Measurements from ENCODE around the gene AKAP5. TPM values are rescaled to one million over a fixed set of nuclear protein-coding genes. Genes with fewer than 3 reads are reported as not detected.

Gene AKAP5
- total RNA-seq, 1 experiment from 2014 or later: 0.14 TPM

DNA sequence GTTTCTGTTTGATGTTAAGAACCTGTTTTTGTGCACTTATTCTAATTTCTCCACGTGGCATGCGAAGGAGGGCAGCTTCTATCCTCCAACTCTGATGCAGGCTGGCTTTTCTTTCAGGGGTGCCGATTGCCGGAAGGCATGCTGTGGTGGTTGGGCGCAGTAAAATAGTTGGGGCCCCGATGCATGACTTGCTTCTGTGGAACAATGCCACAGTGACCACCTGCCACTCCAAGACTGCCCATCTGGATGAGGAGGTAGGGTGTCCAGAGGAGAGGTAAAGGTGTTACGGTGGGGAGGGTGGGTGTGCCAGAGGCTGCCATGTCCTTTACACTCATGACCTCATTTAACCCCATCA lies 47.6 kb upstream of the AKAP5 start:
- ChIA-PET CTCF (interaction anchor here (0.6 to 3.0 kb wide), 2 partner anchors 12 to 201 kb away, joined by 3 to 21 read pairs; no protein-coding TSS in a partner anchor), POLR2A (no interaction called here)
- no peaks in the 10 kb centered on the region for H3K27me3 Mint-ChIP-seq (ENCODE audit: insufficient read depth, unreplicated experiment)
- DNase-seq (ENCODE audit: unreplicated experiment): no peak
- peaks cover 98% of the 10 kb centered on the region for H3K36me3 Mint-ChIP-seq (ENCODE audit: insufficient read depth, unreplicated experiment)
- no peaks in the 10 kb centered on the region for H3K9me3 Mint-ChIP-seq (ENCODE audit: unreplicated experiment)
- TF ChIP-seq, protein P1, sequence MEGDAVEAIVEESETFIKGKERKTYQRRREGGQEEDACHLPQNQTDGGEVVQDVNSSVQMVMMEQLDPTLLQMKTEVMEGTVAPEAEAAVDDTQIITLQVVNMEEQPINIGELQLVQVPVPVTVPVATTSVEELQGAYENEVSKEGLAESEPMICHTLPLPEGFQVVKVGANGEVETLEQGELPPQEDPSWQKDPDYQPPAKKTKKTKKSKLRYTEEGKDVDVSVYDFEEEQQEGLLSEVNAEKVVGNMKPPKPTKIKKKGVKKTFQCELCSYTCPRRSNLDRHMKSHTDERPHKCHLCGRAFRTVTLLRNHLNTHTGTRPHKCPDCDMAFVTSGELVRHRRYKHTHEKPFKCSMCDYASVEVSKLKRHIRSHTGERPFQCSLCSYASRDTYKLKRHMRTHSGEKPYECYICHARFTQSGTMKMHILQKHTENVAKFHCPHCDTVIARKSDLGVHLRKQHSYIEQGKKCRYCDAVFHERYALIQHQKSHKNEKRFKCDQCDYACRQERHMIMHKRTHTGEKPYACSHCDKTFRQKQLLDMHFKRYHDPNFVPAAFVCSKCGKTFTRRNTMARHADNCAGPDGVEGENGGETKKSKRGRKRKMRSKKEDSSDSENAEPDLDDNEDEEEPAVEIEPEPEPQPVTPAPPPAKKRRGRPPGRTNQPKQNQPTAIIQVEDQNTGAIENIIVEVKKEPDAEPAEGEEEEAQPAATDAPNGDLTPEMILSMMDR (IDR thresholded peaks at IDR 0.05; ENCODE audit: unreplicated experiment): no peak
- BruUV-seq (replicated peaks): no TSS peak
- peaks cover 12% of the 10 kb centered on the region for H3K4me1 Mint-ChIP-seq (ENCODE audit: insufficient read depth, unreplicated experiment)
- no peak overlapping the region for H3K27ac Mint-ChIP-seq (ENCODE audit: low read depth, unreplicated experiment)
- H3K4me3 Mint-ChIP-seq (ENCODE audit: unreplicated experiment): no peak overlapping the region
- intact Hi-C loops (cut with micrococcal nuclease): no loop called here

DNA sequence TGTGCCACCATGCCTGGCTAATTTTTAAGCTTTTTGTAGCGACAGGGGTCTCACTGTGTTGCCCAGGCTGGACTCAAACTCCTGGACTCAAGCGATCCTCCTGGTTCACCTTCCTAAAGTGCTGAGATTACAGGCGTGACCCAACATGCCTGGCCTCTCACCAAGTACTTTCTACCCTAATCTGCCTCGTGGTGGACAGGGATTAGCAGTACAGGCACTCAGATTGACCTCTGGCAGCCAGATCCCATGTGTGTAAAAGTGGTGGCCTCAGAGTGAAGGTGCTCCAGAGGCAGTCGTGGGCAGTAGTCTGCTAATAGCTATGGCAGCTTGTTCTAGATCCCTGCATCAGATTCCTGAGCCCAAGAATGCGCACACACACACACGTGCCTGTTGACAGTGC lies 46.3 kb upstream of the AKAP5 start:
- H3K27me3 Mint-ChIP-seq (ENCODE audit: insufficient read depth, unreplicated experiment): no peaks in the 10 kb centered on the region
- H3K9me3 Mint-ChIP-seq (ENCODE audit: unreplicated experiment): no peaks in the 10 kb centered on the region
- intact Hi-C loops (cut with micrococcal nuclease): no loop called here
- H3K36me3 Mint-ChIP-seq (ENCODE audit: insufficient read depth, unreplicated experiment): peaks cover 98% of the 10 kb centered on the region
- TF ChIP-seq, protein P1 (IDR thresholded peaks at IDR 0.05; ENCODE audit: unreplicated experiment): no peak
- CTCF ChIA-PET: interaction anchor here (0.6 to 6.9 kb wide), 3 partner anchors 13 to 74 kb away, joined by 3 to 63 read pairs (median 4); no protein-coding TSS in a partner anchor
- DNase-seq (ENCODE audit: unreplicated experiment): no peak
- POLR2A ChIA-PET: no interaction called here
- no peak overlapping the region for H3K4me3 Mint-ChIP-seq (ENCODE audit: unreplicated experiment)
- peak overlapping the region; percentile 12 for H3K27ac Mint-ChIP-seq (ENCODE audit: low read depth, unreplicated experiment)
- H3K4me1 Mint-ChIP-seq (ENCODE audit: insufficient read depth, unreplicated experiment): peaks cover 12% of the 10 kb centered on the region
- BruUV-seq (replicated peaks): no TSS peak

DNA sequence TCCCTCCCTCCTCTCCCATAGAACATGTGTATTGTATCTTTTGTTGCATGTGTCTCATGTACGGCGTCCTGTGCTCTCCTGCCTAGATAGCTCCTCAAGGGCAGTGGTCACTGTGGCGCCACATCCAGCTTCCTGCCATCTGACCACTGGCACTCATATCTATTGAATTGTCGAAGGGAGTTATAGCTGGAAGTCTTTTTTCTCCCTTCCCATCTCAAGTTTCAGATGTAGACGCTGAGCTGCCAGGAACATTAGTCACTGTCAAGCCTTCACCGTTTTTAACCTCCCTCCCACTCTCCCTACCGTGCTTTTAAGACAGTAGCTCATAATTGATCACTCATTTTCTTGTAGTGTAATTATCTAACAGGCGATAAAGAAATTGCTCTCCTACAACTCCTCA lies 44.1 kb upstream of the AKAP5 start:
- DNase-seq (ENCODE audit: unreplicated experiment): peak; percentile 62
- Mint-ChIP-seq H3K27ac (ENCODE audit: low read depth, unreplicated experiment) (no peak overlapping the region), H3K27me3 (ENCODE audit: insufficient read depth, unreplicated experiment) (no peaks in the 10 kb centered on the region), H3K4me1 (ENCODE audit: insufficient read depth, unreplicated experiment) (peaks cover 12% of the 10 kb centered on the region), H3K4me3 (ENCODE audit: unreplicated experiment) (no peak overlapping the region), H3K9me3 (ENCODE audit: unreplicated experiment) (no peaks in the 10 kb centered on the region), H3K36me3 (ENCODE audit: insufficient read depth, unreplicated experiment) (peaks cover 98% of the 10 kb centered on the region)
- POLR2A ChIA-PET: interaction anchor here (1.5 kb wide), 1 partner anchor 33 kb away, joined by 5 read pairs; the partner anchor contains the start of gene MTHFD1
- TF ChIP-seq, protein P1 (IDR thresholded peaks at IDR 0.05; ENCODE audit: unreplicated experiment): no peak
- BruUV-seq (replicated peaks): no TSS peak
- CTCF ChIA-PET: interaction anchor here (0.9 to 6.9 kb wide), 3 partner anchors 11 to 41 kb away, joined by 3 to 63 read pairs (median 4); no protein-coding TSS in a partner anchor
- intact Hi-C loops (cut with micrococcal nuclease): loop anchor here (10.0 kb wide), 1 partner anchor 76 kb away; no protein-coding TSS in a partner anchor

DNA sequence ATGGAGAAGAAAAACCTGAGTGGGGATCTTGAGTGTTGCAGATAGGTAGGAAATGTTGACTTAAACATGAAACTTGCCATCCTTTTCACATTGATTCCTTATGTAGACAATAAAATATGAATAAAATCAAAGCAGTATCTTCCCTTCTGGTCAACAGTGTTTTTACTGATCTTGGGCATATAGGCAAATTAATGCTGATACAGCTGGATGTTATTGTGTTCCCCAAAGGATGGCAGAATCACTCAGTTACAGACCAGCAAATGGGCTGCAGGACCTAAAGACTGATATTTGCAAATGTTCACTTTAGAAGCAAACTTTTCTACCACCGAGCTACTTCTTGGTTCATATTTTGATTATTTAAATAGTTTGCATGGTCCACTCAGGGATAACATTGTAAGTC lies 43.3 kb upstream of the AKAP5 start:
- POLR2A ChIA-PET: interaction anchor here (0.7 to 1.5 kb wide), 2 partner anchors 34 to 51 kb away, joined by 3 to 5 read pairs; partner anchors contain the start of gene MTHFD1
- no peaks in the 10 kb centered on the region for H3K9me3 Mint-ChIP-seq (ENCODE audit: unreplicated experiment)
- H3K36me3 Mint-ChIP-seq (ENCODE audit: insufficient read depth, unreplicated experiment): peaks cover 98% of the 10 kb centered on the region
- TF ChIP-seq, protein P1 (IDR thresholded peaks at IDR 0.05; ENCODE audit: unreplicated experiment): no peak
- CTCF ChIA-PET: interaction anchor here (0.6 to 6.9 kb wide), 3 partner anchors 10 to 61 kb away, joined by 3 to 63 read pairs (median 3); no protein-coding TSS in a partner anchor
- H3K27me3 Mint-ChIP-seq (ENCODE audit: insufficient read depth, unreplicated experiment): no peaks in the 10 kb centered on the region
- no peak for DNase-seq (ENCODE audit: unreplicated experiment)
- intact Hi-C loops (cut with micrococcal nuclease): loop anchor here (10.0 kb wide), 1 partner anchor 77 kb away; no protein-coding TSS in a partner anchor
- no peak overlapping the region for H3K4me3 Mint-ChIP-seq (ENCODE audit: unreplicated experiment)
- H3K4me1 Mint-ChIP-seq (ENCODE audit: insufficient read depth, unreplicated experiment): peaks cover 12% of the 10 kb centered on the region
- BruUV-seq (replicated peaks): no TSS peak
- H3K27ac Mint-ChIP-seq (ENCODE audit: low read depth, unreplicated experiment): no peak overlapping the region
